HepG2 (cell line): ENCODE data around the gene LSS. TPM values are rescaled to one million over a fixed set of nuclear protein-coding genes. Genes with fewer than 3 reads are reported as not detected.

ENCODE experiments used
- ATAC-seq: fragments of 200-7000 bp; cut with Tn5 transposase; 3 replicates; pipeline ENCODE4 v1.9.1; 2020; ENCODE audit warnings: mild to moderate bottlenecking, moderate library complexity
- BruUV-seq: library from RNA; stranded (reverse); fragments of 400-500 nt; replicated peaks from 2 replicates; lab custom pipeline; 2021; lab: Mats Ljungman, UMichigan
- CTCF ChIA-PET: fragments of 300-600 bp; formaldehyde crosslinking; extraction: SDS; loops from one replicate; lab custom pipeline; 2021; ENCODE audit warnings: low total read pairs, inconsistent platforms, low intra/inter-chr PET ratio; lab: Yijun Ruan, JAX
- POLR2A ChIA-PET: fragments of 350-600 bp; sonication (Branson Sonifier 250); formaldehyde crosslinking; loops from one replicate; lab custom pipeline; 2020; ENCODE audit warnings: antibody characterized with exemption, inconsistent platforms; lab: Yijun Ruan, JAX
- DNase-seq: peaks from one replicate; pipeline ENCODE4 v3.0.0-alpha.2; 2015; ENCODE audit warnings: low spot score
- FAIRE-seq: peaks from 3 replicates; lab custom pipeline; 2011; peaks lifted over from hg19 to GRCh38; lab: Jason Lieb, UNC
- H2AFZ ChIP-seq: one replicate; pipeline ENCODE4 v1.6.1; 2011; ENCODE audit warnings: low read length, inconsistent platforms
- H3K27ac ChIP-seq: fragments of 300-600 bp; 3 replicates; pipeline ENCODE4 v1.8.0; 2011; ENCODE audit warnings: mixed run types, mild to moderate bottlenecking, mixed read lengths, low read length, inconsistent platforms; ENCODE audit not compliant: insufficient read depth; ENCODE audit errors: extremely low read length
- H3K27me3 ChIP-seq, 2 experiments: fragments of 200-600 bp in 1 of 2; 2 replicates in 1 of 2; 3 replicates in 1 of 2; pipeline versions ENCODE4 v1.6.0 to v1.8.0; 2011; ENCODE audit warnings: low read length in 2 of 2, mild to moderate bottlenecking in 2 of 2, moderate library complexity in 2 of 2, inconsistent platforms in 1 of 2; ENCODE audit not compliant: insufficient read depth in 2 of 2, control insufficient read depth in 1 of 2
- H3K36me3 ChIP-seq, 2 experiments: fragments of 200-600 bp in 1 of 2; replicated peaks in 1 of 2; 2 replicates in 1 of 2; 3 replicates in 1 of 2; pipeline versions ENCODE4 v1.5.1 to v1.8.0; 2011; ENCODE audit warnings: low read length in 2 of 2, inconsistent platforms in 1 of 2; ENCODE audit not compliant: insufficient read depth in 2 of 2, control insufficient read depth in 1 of 2
- H3K4me1 ChIP-seq: 2 replicates; pipeline ENCODE4 v1.5.1; 2012; ENCODE audit warnings: low read length, inconsistent platforms; ENCODE audit not compliant: insufficient read depth
- H3K4me2 ChIP-seq: 2 replicates; pipeline ENCODE4 v1.6.0; 2011; ENCODE audit warnings: low read depth, low read length, inconsistent platforms
- H3K4me3 ChIP-seq, 3 experiments: fragments of 200-600 bp in 1 of 3; sonication (generic), shearing (Covaris generic) in 1 of 3; replicated peaks in 1 of 3; 2 replicates each; pipeline ENCODE4 v1.5.1; 2011 to 2016; ENCODE audit warnings: low read length in 3 of 3, inconsistent platforms in 2 of 3, low read depth in 2 of 3, mild to moderate bottlenecking in 2 of 3, control low read depth in 1 of 3, mixed read lengths in 1 of 3; ENCODE audit not compliant: insufficient read depth in 1 of 3
- H3K79me2 ChIP-seq: one replicate; pipeline ENCODE4 v1.6.1; 2011; ENCODE audit warnings: low read length, inconsistent platforms; ENCODE audit not compliant: insufficient read depth
- H3K9ac ChIP-seq: 2 replicates; pipeline ENCODE4 v1.6.0; 2011; ENCODE audit warnings: mild to moderate bottlenecking, low read depth, low read length, inconsistent platforms; ENCODE audit not compliant: insufficient read depth
- H3K9me3 ChIP-seq: 2 replicates; pipeline ENCODE4 v1.5.1; 2012; ENCODE audit warnings: mild to moderate bottlenecking, low read length
- H4K20me1 ChIP-seq: 2 replicates; pipeline ENCODE4 v1.6.0; 2011; ENCODE audit warnings: inconsistent platforms, mild to moderate bottlenecking, low read length, moderate library complexity; ENCODE audit not compliant: insufficient read depth
- KLF9 ChIP-seq: IDR thresholded peaks from 2 replicates; pipeline ENCODE4 v1.6.1; 2016; ENCODE audit warnings: low read depth
- MED8 ChIP-seq: sonication (generic); formaldehyde crosslinking; IDR thresholded peaks from 2 replicates; pipeline ENCODE4 v1.8.1; 2023; ENCODE audit warnings: mild to moderate bottlenecking, missing genetic modification reagents; ENCODE audit not compliant: insufficient replicate concordance
- RXRB ChIP-seq: IDR thresholded peaks from 2 replicates; pipeline ENCODE4 v1.6.1; 2016; ENCODE audit warnings: borderline replicate concordance, missing genetic modification reagents, missing compliant biosample characterization
- SP5 ChIP-seq: IDR thresholded peaks from 2 replicates; pipeline ENCODE4 v1.6.1; 2016; ENCODE audit warnings: low read depth, borderline replicate concordance
- ZFP62 ChIP-seq: sonication (generic); formaldehyde crosslinking; IDR thresholded peaks from 2 replicates; pipeline ENCODE4 v1.4.0; 2020; ENCODE audit warnings: missing genetic modification reagents
- ZMYM3 ChIP-seq: sonication (generic); formaldehyde crosslinking; IDR thresholded peaks from 2 replicates; pipeline ENCODE4 v1.5.1; 2020; ENCODE audit warnings: mild to moderate bottlenecking, missing genetic modification reagents
- ZNF282 ChIP-seq: fragments of 450-650 bp; IDR thresholded peaks from 2 replicates; pipeline ENCODE4 v1.6.1; 2018; ENCODE audit not compliant: partially characterized antibody
- ZNF30 ChIP-seq: sonication (generic); formaldehyde crosslinking; IDR thresholded peaks from 2 replicates; pipeline ENCODE4 v1.5.0; 2020; ENCODE audit warnings: mild to moderate bottlenecking, missing genetic modification reagents
- ZNF563 ChIP-seq: sonication (generic); formaldehyde crosslinking; IDR thresholded peaks from 2 replicates; pipeline ENCODE4 v1.8.0; 2022; ENCODE audit warnings: mild to moderate bottlenecking, moderate library complexity, missing genetic modification reagents
- WGBS: methylation state at CpG from one replicate; pipeline ENCODE4 v1.1.6; 2017; ENCODE audit warnings: low lambda C conversion rate; 5-methylcytosine and 5-hydroxymethylcytosine counted together
- in situ Hi-C: cut with HindIII; loops from 2 replicates; pipeline ENCODE4 v1.10.0; 2017; ENCODE audit warnings: low pct_unique_long_range_greater_than_20kb; ENCODE audit not compliant: extremely low pct_ligation_motif_present
- intact Hi-C: fragments of 100-400 bp; cut with micrococcal nuclease; formaldehyde crosslinking; loops from one replicate; pipeline ENCODE4 v1.10.0; 2022; ENCODE audit not compliant: unreplicated experiment
- polyA plus RNA-seq, 8 experiments: library from polyadenylated mRNA; depleted of rRNA in 3 of 8; stranded (reverse) in 7 of 8; unstranded in 1 of 8; fragments of >200 nt; fragmentation: Illumina TruSeq in 4 of 8; extraction: Trizol in 4 of 8; gene quantifications; 2 replicates each; pipeline versions ENCODE4 v1.2.1 to v1.2.3, GENCODE V29; 2011 to 2016; ENCODE audit warnings: low read depth in 4 of 8, missing spikeins in 1 of 8, mixed read lengths in 1 of 8; ENCODE audit not compliant: insufficient read depth in 1 of 8
- total RNA-seq, 5 experiments: library from RNA; depleted of rRNA; stranded (reverse); fragments of >200 nt; fragmentation: Illumina TruSeq; extraction: Trizol; gene quantifications; 2 replicates each; pipeline ENCODE4 v1.2.3, GENCODE V29; 2016; ENCODE audit warnings: low read depth in 1 of 5
- TF ChIP-seq, protein P1 (sequence below): sonication (generic); formaldehyde crosslinking; IDR thresholded peaks from 2 replicates; pipeline ENCODE4 v1.5.1; 2020; ENCODE audit warnings: mild to moderate bottlenecking, missing genetic modification reagents
- TF ChIP-seq, protein P2 (sequence below): sonication (generic); formaldehyde crosslinking; IDR thresholded peaks from 2 replicates; pipeline ENCODE4 v1.8.0; 2022; ENCODE audit warnings: mild to moderate bottlenecking, missing genetic modification reagents; ENCODE audit not compliant: insufficient replicate concordance
- TF ChIP-seq, protein P3 (sequence below), 2 experiments: IDR thresholded peaks; 2 replicates each; pipeline ENCODE4 v1.6.1; 2011 to 2012; ENCODE audit warnings: low read length in 2 of 2, borderline replicate concordance in 1 of 2, low read depth in 1 of 2, mild to moderate bottlenecking in 1 of 2, moderate library complexity in 1 of 2
- TF ChIP-seq, protein P4 (sequence below): fragments of 450-650 bp; IDR thresholded peaks from 2 replicates; pipeline ENCODE4 v1.6.1; 2017

Gene LSS
- total and polyA plus RNA-seq, 2 of the 13 experiments (the other 11 are each of a cell fraction or from before 2014, with no cell fraction given) = 72.6 to 113 TPM

DNA sequence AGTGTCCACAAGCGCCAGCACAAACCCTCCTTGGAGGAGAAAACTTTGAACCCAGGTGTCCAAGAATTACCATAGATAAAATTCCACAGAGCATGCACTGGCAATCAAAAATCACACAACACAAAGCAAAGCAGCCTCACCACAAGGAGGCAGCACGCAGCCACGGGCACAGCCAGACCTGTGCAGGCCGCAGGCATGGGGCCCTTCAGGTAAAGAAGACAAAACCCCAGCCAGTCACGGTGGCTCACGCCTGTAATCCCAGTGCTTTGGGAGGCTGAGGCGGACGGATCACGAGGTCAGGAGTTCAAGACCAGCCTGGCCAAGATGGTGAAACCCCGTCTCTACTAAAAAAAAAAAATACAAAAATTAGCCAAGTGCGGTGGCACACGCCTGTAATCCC lies 81.1 kb downstream of the LSS start (continued):
- TF ChIP-seq, protein P1, sequence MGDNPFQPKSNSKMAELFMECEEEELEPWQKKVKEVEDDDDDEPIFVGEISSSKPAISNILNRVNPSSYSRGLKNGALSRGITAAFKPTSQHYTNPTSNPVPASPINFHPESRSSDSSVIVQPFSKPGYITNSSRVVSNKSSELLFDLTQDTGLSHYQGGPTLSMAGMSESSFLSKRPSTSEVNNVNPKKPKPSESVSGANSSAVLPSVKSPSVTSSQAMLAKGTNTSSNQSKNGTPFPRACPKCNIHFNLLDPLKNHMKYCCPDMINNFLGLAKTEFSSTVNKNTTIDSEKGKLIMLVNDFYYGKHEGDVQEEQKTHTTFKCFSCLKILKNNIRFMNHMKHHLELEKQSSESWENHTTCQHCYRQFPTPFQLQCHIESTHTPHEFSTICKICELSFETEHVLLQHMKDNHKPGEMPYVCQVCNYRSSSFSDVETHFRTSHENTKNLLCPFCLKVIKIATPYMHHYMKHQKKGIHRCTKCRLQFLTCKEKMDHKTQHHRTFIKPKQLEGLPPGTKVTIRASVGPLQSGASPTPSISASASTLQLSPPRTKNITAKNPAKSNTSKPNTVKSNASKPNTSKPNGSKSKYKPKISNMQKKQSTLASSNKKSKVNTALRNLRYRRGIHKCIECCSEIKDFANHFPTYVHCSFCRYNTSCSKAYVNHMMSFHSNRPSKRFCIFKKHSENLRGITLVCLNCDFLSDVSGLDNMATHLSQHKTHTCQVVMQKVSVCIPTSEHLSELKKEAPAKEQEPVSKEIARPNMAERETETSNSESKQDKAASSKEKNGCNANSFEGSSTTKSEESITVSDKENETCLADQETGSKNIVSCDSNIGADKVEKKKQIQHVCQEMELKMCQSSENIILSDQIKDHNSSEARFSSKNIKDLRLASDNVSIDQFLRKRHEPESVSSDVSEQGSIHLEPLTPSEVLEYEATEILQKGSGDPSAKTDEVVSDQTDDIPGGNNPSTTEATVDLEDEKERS (CRISPR knock-in tag) = 0 out of 2 replicates have a peak, but pooled peaks have one; percentile 31
- peak; percentile 24; the same call in 1 of the 2 replicates for TF ChIP-seq ZMYM3

DNA sequence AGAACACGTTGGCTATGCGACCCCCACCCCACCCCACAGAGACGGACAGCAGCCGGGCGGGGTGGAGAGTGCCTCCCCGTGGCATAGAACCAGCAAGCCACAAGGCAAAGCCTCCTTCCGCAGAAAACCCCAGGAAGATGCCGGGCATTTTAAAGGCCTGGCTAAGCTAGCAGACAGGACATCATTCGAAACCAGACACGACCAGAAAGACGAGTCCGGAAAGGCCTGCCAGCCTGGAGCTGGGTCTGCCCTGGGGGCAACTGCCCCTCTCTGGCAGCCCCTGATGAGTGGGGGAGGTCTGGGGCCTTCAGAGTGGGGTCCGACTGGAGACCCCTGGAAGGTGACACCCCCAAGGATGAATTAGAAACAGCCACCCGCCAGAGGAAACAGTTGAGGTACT lies 81.7 kb downstream of the LSS start:
- H3K27ac ChIP-seq = no peak overlapping the region
- ChIA-PET POLR2A (no interaction called here), CTCF (interaction anchor here (0.8 kb wide), 1 partner anchor 179 kb away, joined by 5 read pairs; a partner anchor contains a TSS)
- H3K36me3 ChIP-seq = peaks cover 8 to 28% of the 10 kb centered on the region in 2 experiments; a peak in 4 of 5 replicates
- BruUV-seq = no TSS peak
- H4K20me1 ChIP-seq = 0 out of 2 replicates have a peak, but pooled peaks cover 5% of the 10 kb centered on the region
- 97% methylated on average over 14 of the region's 14 CpGs for WGBS
- H3K9ac ChIP-seq = no peak overlapping the region
- peaks cover 48% of the 10 kb centered on the region for H3K4me1 ChIP-seq
- H3K79me2 ChIP-seq = no peaks in the 10 kb centered on the region
- in situ Hi-C loops = no loop called here
- H2AFZ ChIP-seq = no peak overlapping the region
- no peak for DNase-seq
- no peaks in the 10 kb centered on the region for H3K9me3 ChIP-seq
- intact Hi-C loops = loop anchor here (5.0 kb wide), 2 partner anchors 175 kb away; partner anchors contain the start of genes C21orf58 and PCNT
- H3K4me2 ChIP-seq = no peak overlapping the region
- no peak for FAIRE-seq
- no peak for ATAC-seq
- no peak overlapping the region for H3K4me3 ChIP-seq
- H3K27me3 ChIP-seq = no peaks in the 10 kb centered on the region
- TF ChIP-seq KLF9 (CRISPR knock-in tag) = no peak
- TF ChIP-seq, protein P2, sequence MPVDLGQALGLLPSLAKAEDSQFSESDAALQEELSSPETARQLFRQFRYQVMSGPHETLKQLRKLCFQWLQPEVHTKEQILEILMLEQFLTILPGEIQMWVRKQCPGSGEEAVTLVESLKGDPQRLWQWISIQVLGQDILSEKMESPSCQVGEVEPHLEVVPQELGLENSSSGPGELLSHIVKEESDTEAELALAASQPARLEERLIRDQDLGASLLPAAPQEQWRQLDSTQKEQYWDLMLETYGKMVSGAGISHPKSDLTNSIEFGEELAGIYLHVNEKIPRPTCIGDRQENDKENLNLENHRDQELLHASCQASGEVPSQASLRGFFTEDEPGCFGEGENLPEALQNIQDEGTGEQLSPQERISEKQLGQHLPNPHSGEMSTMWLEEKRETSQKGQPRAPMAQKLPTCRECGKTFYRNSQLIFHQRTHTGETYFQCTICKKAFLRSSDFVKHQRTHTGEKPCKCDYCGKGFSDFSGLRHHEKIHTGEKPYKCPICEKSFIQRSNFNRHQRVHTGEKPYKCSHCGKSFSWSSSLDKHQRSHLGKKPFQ = no peak
- TF ChIP-seq ZNF30 = no peak
- TF ChIP-seq, protein P3, sequence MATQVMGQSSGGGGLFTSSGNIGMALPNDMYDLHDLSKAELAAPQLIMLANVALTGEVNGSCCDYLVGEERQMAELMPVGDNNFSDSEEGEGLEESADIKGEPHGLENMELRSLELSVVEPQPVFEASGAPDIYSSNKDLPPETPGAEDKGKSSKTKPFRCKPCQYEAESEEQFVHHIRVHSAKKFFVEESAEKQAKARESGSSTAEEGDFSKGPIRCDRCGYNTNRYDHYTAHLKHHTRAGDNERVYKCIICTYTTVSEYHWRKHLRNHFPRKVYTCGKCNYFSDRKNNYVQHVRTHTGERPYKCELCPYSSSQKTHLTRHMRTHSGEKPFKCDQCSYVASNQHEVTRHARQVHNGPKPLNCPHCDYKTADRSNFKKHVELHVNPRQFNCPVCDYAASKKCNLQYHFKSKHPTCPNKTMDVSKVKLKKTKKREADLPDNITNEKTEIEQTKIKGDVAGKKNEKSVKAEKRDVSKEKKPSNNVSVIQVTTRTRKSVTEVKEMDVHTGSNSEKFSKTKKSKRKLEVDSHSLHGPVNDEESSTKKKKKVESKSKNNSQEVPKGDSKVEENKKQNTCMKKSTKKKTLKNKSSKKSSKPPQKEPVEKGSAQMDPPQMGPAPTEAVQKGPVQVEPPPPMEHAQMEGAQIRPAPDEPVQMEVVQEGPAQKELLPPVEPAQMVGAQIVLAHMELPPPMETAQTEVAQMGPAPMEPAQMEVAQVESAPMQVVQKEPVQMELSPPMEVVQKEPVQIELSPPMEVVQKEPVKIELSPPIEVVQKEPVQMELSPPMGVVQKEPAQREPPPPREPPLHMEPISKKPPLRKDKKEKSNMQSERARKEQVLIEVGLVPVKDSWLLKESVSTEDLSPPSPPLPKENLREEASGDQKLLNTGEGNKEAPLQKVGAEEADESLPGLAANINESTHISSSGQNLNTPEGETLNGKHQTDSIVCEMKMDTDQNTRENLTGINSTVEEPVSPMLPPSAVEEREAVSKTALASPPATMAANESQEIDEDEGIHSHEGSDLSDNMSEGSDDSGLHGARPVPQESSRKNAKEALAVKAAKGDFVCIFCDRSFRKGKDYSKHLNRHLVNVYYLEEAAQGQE (IDR thresholded peaks at IDR 0.05; ENCODE audit: borderline replicate concordance in 1 of 2, low read depth in 1 of 2, low read length in 2 of 2) = no peak
- no peak for TF ChIP-seq ZNF563
- no peak for TF ChIP-seq ZFP62 (CRISPR knock-in tag)
- no peak for TF ChIP-seq SP5
- TF ChIP-seq, protein P4, sequence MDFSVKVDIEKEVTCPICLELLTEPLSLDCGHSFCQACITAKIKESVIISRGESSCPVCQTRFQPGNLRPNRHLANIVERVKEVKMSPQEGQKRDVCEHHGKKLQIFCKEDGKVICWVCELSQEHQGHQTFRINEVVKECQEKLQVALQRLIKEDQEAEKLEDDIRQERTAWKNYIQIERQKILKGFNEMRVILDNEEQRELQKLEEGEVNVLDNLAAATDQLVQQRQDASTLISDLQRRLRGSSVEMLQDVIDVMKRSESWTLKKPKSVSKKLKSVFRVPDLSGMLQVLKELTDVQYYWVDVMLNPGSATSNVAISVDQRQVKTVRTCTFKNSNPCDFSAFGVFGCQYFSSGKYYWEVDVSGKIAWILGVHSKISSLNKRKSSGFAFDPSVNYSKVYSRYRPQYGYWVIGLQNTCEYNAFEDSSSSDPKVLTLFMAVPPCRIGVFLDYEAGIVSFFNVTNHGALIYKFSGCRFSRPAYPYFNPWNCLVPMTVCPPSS = no peak
- TF ChIP-seq MED8 = no peak
- no peak for TF ChIP-seq RXRB
- TF ChIP-seq ZNF282 = no peak
